NCI-H460 (cell line): ENCODE measurements around the gene SERPIND1. TPM values are rescaled to one million over a fixed set of nuclear protein-coding genes. Genes with fewer than 3 reads are reported as not detected.

Source experiments
- total RNA-seq: library from RNA; depleted of rRNA; stranded (reverse); fragments of >200 nt; shearing (Covaris generic); gene quantifications from 2 replicates; pipeline ENCODE4 v1.2.3, GENCODE V29; 2014; rRNA removed

The SERPIND1 gene
- total RNA-seq, 1 experiment from 2014 or later: 11.3 TPM

Other genes starting within 250 kb of the SERPIND1 start
- 17.3 and 24.6 TPM in 2 replicates for gene PI4KA, start 84.7 kb downstream of the SERPIND1 start, total RNA-seq
- 9.0 and 11.2 TPM in 2 replicates for gene SNAP29, start 84.9 kb downstream of the SERPIND1 start, total RNA-seq
- 37.8 and 39.5 TPM in 2 replicates for gene CRKL, start 143.3 kb downstream of the SERPIND1 start, total RNA-seq
- 0.98 and 1.4 TPM in 2 replicates for gene AIFM3, start 193.1 kb downstream of the SERPIND1 start, total RNA-seq
- gene LZTR1, start 208.2 kb downstream of the SERPIND1 start, total RNA-seq: 20.1 and 24.1 TPM in 2 replicates
- 21.3 and 28.0 TPM in 2 replicates for gene THAP7, start 228.0 kb downstream of the SERPIND1 start, total RNA-seq
- gene P2RX6, start 241.1 kb downstream of the SERPIND1 start, total RNA-seq: 5.2 and 6.9 TPM in 2 replicates